H1 (cell line): ENCODE measurements around the gene ASB13. TPM values are rescaled to one million over a fixed set of nuclear protein-coding genes. Genes with fewer than 3 reads are reported as not detected.

ENCODE experiments used
- CTCF ChIA-PET: fragments of 300-600 bp; sonication (Branson Sonifier 250); formaldehyde crosslinking; loops from one replicate; lab custom pipeline; 2021; ENCODE audit not compliant: partially characterized antibody; lab: Charles Lee
- POLR2A ChIA-PET: fragments of 300-600 bp; sonication (Branson Sonifier 250); formaldehyde crosslinking; loops from one replicate; lab custom pipeline; 2021; ENCODE audit warnings: inconsistent platforms; ENCODE audit not compliant: partially characterized antibody; lab: Charles Lee
- DNase-seq, 2 experiments: peaks; one replicate each; pipeline versions ENCODE4 v3.0.0 to v3.0.0-alpha.2; 2010 to 2022; ENCODE audit warnings: low spot score in 2 of 2, low read depth in 1 of 2, mixed read lengths in 1 of 2
- FAIRE-seq: peaks from 2 replicates; lab custom pipeline; 2011; peaks lifted over from hg19 to GRCh38; lab: Jason Lieb, UNC
- H2AFZ ChIP-seq: 2 replicates; pipeline ENCODE4 v1.8.1; 2012; ENCODE audit warnings: low read length, inconsistent platforms
- H2AK5ac ChIP-seq: 2 replicates; pipeline ENCODE4 v1.6.1; 2013; ENCODE audit warnings: low read depth, low read length
- H2BK120ac ChIP-seq: replicated peaks from 2 replicates; pipeline ENCODE3; 2013; ENCODE audit warnings: low read depth, low read length, inconsistent platforms
- H2BK12ac ChIP-seq: 2 replicates; pipeline ENCODE4 v1.6.1; 2013; ENCODE audit warnings: low read depth, low read length
- H2BK15ac ChIP-seq: 2 replicates; pipeline ENCODE4 v1.6.1; 2013; ENCODE audit warnings: low read length
- H2BK20ac ChIP-seq: 2 replicates; pipeline ENCODE4 v1.6.1; 2013; ENCODE audit warnings: low read length
- H2BK5ac ChIP-seq: 2 replicates; pipeline ENCODE4 v1.6.1; 2013; ENCODE audit warnings: low read depth, low read length
- H3K14ac ChIP-seq: 2 replicates; pipeline ENCODE4 v1.6.1; 2013; ENCODE audit warnings: inconsistent platforms; ENCODE audit not compliant: insufficient read length
- H3K18ac ChIP-seq: 2 replicates; pipeline ENCODE4 v1.6.1; 2013; ENCODE audit warnings: low read length; ENCODE audit errors: extremely low read depth
- H3K23ac ChIP-seq: 2 replicates; pipeline ENCODE4 v1.6.1; 2013; ENCODE audit warnings: inconsistent platforms; ENCODE audit not compliant: insufficient read length
- H3K23me2 ChIP-seq: 2 replicates; pipeline ENCODE4 v1.6.1; 2013; ENCODE audit warnings: low read depth, low read length
- H3K27ac ChIP-seq: 2 replicates; pipeline ENCODE4 v1.6.1; 2011; ENCODE audit warnings: low read depth, low read length, inconsistent platforms
- H3K27me3 ChIP-seq, 4 experiments: replicated peaks in 1 of 4; 1 replicate in 1 of 4; 2 replicates in 3 of 4; pipeline versions ENCODE4 v1.6.1 to v1.8.1; 2011 to 2013; ENCODE audit warnings: low read length in 3 of 4, mild to moderate bottlenecking in 3 of 4, inconsistent platforms in 2 of 4, mixed read lengths in 2 of 4, moderate library complexity in 1 of 4; ENCODE audit not compliant: control insufficient read depth in 3 of 4, insufficient read depth in 3 of 4; ENCODE audit errors: extremely low read depth in 1 of 4
- H3K36me3 ChIP-seq, 4 experiments: 2 replicates each; pipeline versions ENCODE4 v1.6.1 to v1.8.1; 2011 to 2013; ENCODE audit warnings: mild to moderate bottlenecking in 4 of 4, low read length in 3 of 4, moderate library complexity in 2 of 4, control low read depth in 1 of 4, inconsistent platforms in 1 of 4; ENCODE audit not compliant: insufficient read depth in 4 of 4, control insufficient read depth in 2 of 4
- H3K4ac ChIP-seq: replicated peaks from 2 replicates; pipeline ENCODE3; 2013; ENCODE audit warnings: low read length, low read depth, mixed read lengths, inconsistent platforms; ENCODE audit not compliant: insufficient read length
- H3K4me1 ChIP-seq, 4 experiments: replicated peaks in 1 of 4; 1 replicate in 1 of 4; 2 replicates in 3 of 4; pipeline versions ENCODE4 v1.6.1 to v1.8.1; 2011 to 2013; ENCODE audit warnings: low read length in 3 of 4, inconsistent platforms in 2 of 4, mixed read lengths in 1 of 4; ENCODE audit not compliant: insufficient read depth in 4 of 4, control insufficient read depth in 3 of 4
- H3K4me2 ChIP-seq, 2 experiments: 2 replicates each; pipeline versions ENCODE4 v1.6.1 to v1.8.1; 2011 to 2013; ENCODE audit warnings: low read depth in 2 of 2, low read length in 2 of 2, control low read depth in 1 of 2, inconsistent platforms in 1 of 2, mild to moderate bottlenecking in 1 of 2; ENCODE audit not compliant: insufficient read depth in 1 of 2
- H3K4me3 ChIP-seq, 4 experiments: fragments of 200-600, 300-600 bp in 1 of 4; sonication (generic), shearing (Covaris generic), sonication (Bioruptor Twin) in 1 of 4; 2 replicates each; pipeline versions ENCODE4 v1.5.1 to v1.8.1; 2011 to 2016; ENCODE audit warnings: low read length in 4 of 4, low read depth in 3 of 4, control low read depth in 2 of 4, inconsistent platforms in 2 of 4, mild to moderate bottlenecking in 2 of 4, mixed read lengths in 1 of 4, moderate library complexity in 1 of 4; ENCODE audit not compliant: insufficient read depth in 2 of 4; ENCODE audit errors: extremely low read depth in 1 of 4
- H3K56ac ChIP-seq: replicated peaks from 2 replicates; pipeline ENCODE3; 2013; ENCODE audit warnings: low read depth, mild to moderate bottlenecking, mixed read lengths, low read length, inconsistent platforms; ENCODE audit not compliant: insufficient read length
- H3K79me1 ChIP-seq: 2 replicates; pipeline ENCODE4 v1.6.1; 2013; ENCODE audit warnings: low read depth, low read length, control low read depth
- H3K79me2 ChIP-seq, 2 experiments: 2 replicates each; pipeline versions ENCODE4 v1.6.1 to v1.8.1; 2012 to 2013; ENCODE audit warnings: low read length in 2 of 2, mild to moderate bottlenecking in 2 of 2, inconsistent platforms in 1 of 2; ENCODE audit not compliant: insufficient read depth in 2 of 2, control insufficient read depth in 1 of 2
- H3K9ac ChIP-seq, 4 experiments: replicated peaks in 1 of 4; 1 replicate in 1 of 4; 2 replicates in 3 of 4; pipeline versions ENCODE4 v1.6.1 to v1.8.1; 2011 to 2013; ENCODE audit warnings: low read depth in 3 of 4, low read length in 3 of 4, control low read depth in 2 of 4, mild to moderate bottlenecking in 2 of 4, moderate library complexity in 2 of 4, inconsistent platforms in 1 of 4; ENCODE audit errors: extremely low read depth in 1 of 4
- H3K9me3 ChIP-seq, 2 experiments: 2 replicates each; pipeline versions ENCODE4 v1.6.1 to v1.8.1; 2012 to 2013; ENCODE audit warnings: mild to moderate bottlenecking in 2 of 2, moderate library complexity in 2 of 2, control low read depth in 1 of 2, inconsistent platforms in 1 of 2, low read depth in 1 of 2, low read length in 1 of 2, mixed read lengths in 1 of 2; ENCODE audit not compliant: insufficient read depth in 2 of 2
- H4K20me1 ChIP-seq, 2 experiments: replicated peaks in 1 of 2; 2 replicates each; pipeline versions ENCODE3 to v1.8.1; 2011 to 2013; ENCODE audit warnings: inconsistent platforms in 2 of 2, low read length in 2 of 2, mild to moderate bottlenecking in 1 of 2; ENCODE audit not compliant: insufficient read depth in 2 of 2, control insufficient read depth in 1 of 2
- H4K5ac ChIP-seq: 2 replicates; pipeline ENCODE4 v1.6.1; 2013; ENCODE audit warnings: low read length, low read depth, mixed read lengths, inconsistent platforms; ENCODE audit not compliant: insufficient read length
- H4K8ac ChIP-seq: 2 replicates; pipeline ENCODE4 v1.8.0; 2013; ENCODE audit warnings: mild to moderate bottlenecking, moderate library complexity, low read length, inconsistent platforms; ENCODE audit not compliant: insufficient read depth; ENCODE audit errors: extremely low read depth
- H4K91ac ChIP-seq: replicated peaks from 2 replicates; pipeline ENCODE3; 2013; ENCODE audit warnings: low read length, mixed read lengths, inconsistent platforms; ENCODE audit not compliant: insufficient read length
- BACH1 ChIP-seq: IDR thresholded peaks from 2 replicates; pipeline ENCODE4 v1.6.1; 2012; ENCODE audit warnings: low read length, improper control_type of control experiment
- EGR1 ChIP-seq: IDR thresholded peaks from 2 replicates; pipeline ENCODE4 v1.6.1; 2011; ENCODE audit warnings: low read depth, low read length, borderline replicate concordance
- WGBS, 2 experiments: shearing (Covaris generic) in 1 of 2; methylation state at CpG; one replicate each; pipeline versions ENCODE4 v1.1.6 to v1.1.7; 2013 to 2015; ENCODE audit warnings: low lambda C conversion rate in 2 of 2, mixed read lengths in 2 of 2, inconsistent platforms in 1 of 2, low coverage in 1 of 2, missing lambda C conversion rate in 1 of 2; ENCODE audit not compliant: insufficient replicate concordance in 2 of 2, insufficient coverage in 1 of 2, insufficient read length in 1 of 2; ENCODE audit errors: extremely low coverage in 1 of 2, missing lambda C conversion rate in 1 of 2; 5-methylcytosine and 5-hydroxymethylcytosine counted together
- polyA plus RNA-seq, 7 experiments: library from polyadenylated mRNA; depleted of rRNA in 3 of 7; stranded (reverse) in 5 of 7; unstranded in 2 of 7; fragments of >200 nt in 5 of 7; fragments of 200-250 nt in 2 of 7; gene quantifications; 1 replicate in 5 of 7; 2 replicates in 1 of 7; 4 replicates in 1 of 7; pipeline versions ENCODE4 v1.2.1 to v1.2.3, GENCODE V29; 2011 to 2013; ENCODE audit warnings: missing spikeins in 2 of 7, mixed read lengths in 2 of 7
- total RNA-seq: library from RNA; stranded (reverse); fragmentation: NEBNext Ultra II Directional; extraction: Animal tissue kit (Norgen Biotek cat#: 25700); gene quantifications from 2 replicates; pipeline ENCODE4 v1.2.1, GENCODE V29; 2021

The ASB13 gene
- total and polyA plus RNA-seq, 2 of the 8 experiments (the other 6 are each of a cell fraction or from before 2014, with no cell fraction given), result 12.3 to 20.2 TPM

- Histone ChIP-seq H2BK15ac (no peak overlapping the region), H2AFZ (no peak overlapping the region), H3K36me3 (no peaks in the 10 kb centered on the region), H3K23me2 (no peaks in the 10 kb centered on the region), H2BK20ac (no peak overlapping the region), H3K14ac (no peak overlapping the region), H3K23ac (no peak overlapping the region), H3K79me1 (no peaks in the 10 kb centered on the region), H3K27ac (no peak overlapping the region), H3K9me3 (no peaks in the 10 kb centered on the region), H3K4me1 (peaks cover 0 to 5% (median 0%) of the 10 kb centered on the region in 4 experiments; a peak in 2 of 7 replicates), H3K4me2 (no peak overlapping the region), H4K20me1 (no peaks in the 10 kb centered on the region), H3K18ac (no peak overlapping the region), H3K4ac (no peak overlapping the region), H3K9ac (no peak overlapping the region), H4K91ac (no peak overlapping the region), H2BK5ac (no peak overlapping the region), H3K79me2 (no peaks in the 10 kb centered on the region), H4K5ac (no peak overlapping the region), H2BK12ac (no peak overlapping the region), H3K56ac (no peak overlapping the region), H3K27me3 (no peaks in the 10 kb centered on the region), H3K4me3 (no peak overlapping the region), H4K8ac (no peak overlapping the region), H2AK5ac (no peak overlapping the region), H2BK120ac (no peak overlapping the region)
- TF ChIP-seq EGR1 (no peak), BACH1 (no peak)
- CTCF ChIA-PET, result interaction anchor here (0.6 to 14.0 kb wide), 5 partner anchors 10 to 189 kb away, joined by 4 to 200 read pairs (median 6); no protein-coding TSS in a partner anchor
- DNase-seq, result no peak
- POLR2A ChIA-PET, result no interaction called here
- FAIRE-seq, result no peak
- 87% methylated on average over 4 of the region's 4 CpGs; no CpG with 5 or more reads in 1 of the 2 experiments for WGBS, 2 experiments
Observed at GRCh38 chr10:5632446-5632845, 33.9 kb downstream of the ASB13 start.
